G401.6 (cell line): ENCODE results near the gene NR5A2.

Source experiments
- FAIRE-seq: peaks from 2 replicates; lab custom pipeline; 2012; peaks lifted over from hg19 to GRCh38; lab: Jason Lieb, UNC

The NR5A2 gene

DNA sequence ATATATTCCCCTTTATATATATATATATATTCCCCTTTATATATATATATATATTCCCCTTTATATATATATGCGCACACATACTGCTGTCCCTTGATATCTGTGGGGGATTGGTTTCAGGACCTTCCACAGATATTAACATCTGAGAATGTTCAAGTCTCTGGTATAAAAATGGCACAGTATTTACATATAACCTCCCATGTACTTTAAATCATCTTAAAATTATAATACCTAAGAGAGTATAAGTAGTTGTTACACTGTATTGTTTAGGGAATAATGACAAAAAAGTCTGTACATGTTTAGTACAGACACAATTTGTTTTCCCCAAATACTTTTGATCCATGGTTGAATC, 45.8 kb downstream of the NR5A2 start:
- no peak for FAIRE-seq

DNA sequence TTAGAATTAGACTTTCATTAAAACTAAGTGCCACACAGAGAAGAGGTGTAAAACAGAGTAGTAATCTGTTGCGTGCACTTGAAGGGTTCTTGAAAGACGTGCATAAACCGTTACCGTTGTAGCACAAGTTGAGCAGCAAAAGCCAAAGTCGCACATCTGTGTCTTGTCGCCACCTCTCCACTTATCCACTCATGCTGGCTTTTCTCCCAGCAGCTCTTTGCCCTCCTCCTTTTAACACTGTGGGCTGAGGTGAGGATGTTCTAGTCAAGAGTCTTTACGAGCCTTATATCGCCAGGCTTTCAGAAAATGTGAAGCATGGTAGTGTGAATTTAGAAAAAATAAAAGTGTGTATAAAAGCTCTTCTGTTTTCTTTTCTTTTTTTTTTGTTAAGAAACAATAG, 48.0 kb downstream of the NR5A2 start:
- FAIRE-seq = no peak

DNA sequence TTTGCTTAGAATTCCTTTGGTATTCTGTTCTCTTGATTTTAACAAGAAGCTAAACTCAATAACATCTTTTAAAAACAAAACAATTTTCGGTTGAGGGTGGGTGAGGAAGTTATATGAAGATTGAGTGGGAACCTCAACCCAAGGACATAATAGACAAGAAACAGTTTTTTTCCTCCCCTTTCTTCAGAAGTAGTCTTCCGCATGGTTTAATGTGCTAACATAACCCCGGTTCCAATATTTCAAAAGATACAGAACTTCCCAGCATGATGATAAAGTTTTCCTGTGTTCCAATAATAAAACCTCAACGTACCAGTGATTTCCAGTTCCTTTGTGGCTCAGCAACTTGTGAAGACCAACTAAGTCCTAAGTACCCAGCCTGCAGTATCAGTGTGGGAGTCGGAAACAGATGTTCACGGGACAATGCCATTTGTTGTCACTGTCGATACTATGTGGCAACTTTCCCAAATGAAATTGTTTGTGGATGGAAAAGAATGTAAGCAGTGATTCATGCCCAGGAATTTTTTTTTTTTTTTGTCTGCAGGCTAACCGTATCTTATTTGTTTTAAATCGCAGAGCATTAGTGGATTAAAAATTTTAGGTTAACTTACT, 48.5 kb downstream of the NR5A2 start:
- no peak for FAIRE-seq

DNA sequence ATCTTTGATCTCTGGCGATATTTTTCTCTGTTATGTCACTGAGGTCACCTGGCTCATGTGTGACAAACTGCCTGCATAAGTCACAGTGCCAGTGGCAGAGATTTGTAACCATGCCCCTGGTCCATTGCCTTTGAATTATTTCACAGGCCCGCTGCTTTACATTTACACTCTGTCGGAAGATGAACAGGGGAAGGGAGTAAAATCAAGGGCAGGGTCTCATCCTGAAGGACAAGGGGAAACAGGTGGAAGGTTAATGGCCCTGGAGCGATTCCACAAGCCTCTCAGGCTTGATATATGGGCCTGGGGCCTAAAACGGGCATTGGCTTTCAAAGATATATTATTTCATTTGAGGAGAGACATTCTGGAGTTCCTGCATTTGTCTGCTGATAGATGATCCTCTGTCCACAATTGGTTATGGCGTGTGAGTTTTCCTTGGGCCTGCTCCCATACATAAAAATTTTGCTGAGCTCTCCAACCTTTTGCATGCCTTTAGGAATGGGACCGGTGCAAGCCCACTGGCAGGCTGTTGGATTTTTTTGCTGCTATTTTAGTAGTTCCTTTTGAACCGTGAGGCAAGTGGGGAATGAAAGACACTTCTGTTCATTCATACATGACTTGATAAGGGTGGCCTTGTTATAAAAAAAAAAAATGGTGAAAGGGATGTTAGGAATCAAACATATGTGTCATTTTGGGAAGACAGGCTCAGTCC, 51.9 kb downstream of the NR5A2 start:
- FAIRE-seq = no peak

DNA sequence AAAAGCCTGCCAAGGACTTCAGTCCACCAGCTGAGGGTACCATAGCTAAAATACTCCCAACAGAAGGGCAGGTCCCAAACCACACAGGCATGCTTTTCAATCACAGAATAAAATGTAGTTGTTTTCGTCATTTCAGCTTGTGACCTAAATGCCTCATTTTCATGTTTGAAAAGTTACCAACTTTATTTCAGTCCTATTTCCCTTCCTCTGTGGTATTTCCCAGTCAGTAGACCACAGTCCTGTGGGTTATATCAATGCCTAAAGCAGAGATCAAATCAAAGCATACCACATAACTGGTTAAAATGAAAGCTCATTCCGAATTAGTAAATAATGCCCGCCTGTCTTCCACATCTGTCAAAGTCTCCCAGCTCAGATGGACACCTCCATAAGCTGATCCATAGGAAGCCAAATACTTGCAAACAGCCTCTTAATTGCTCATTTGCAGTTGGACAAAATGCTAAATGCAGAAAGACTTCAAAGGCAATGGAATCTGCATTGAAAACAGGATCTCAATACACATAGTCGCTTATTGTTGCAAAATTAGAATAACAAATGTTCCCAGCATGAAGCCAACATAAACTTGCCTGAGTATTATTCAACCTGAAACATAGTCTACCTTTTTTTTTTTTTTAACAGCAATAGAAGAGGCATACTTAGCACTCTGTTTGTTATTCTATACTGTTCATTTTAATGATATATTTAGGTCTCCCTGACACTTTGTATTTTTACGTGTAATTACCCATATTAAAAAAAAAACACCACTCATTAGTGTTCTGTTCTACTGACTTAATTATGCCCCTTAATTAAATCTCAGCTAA, 53.9 kb downstream of the NR5A2 start:
- FAIRE-seq = no peak

DNA sequence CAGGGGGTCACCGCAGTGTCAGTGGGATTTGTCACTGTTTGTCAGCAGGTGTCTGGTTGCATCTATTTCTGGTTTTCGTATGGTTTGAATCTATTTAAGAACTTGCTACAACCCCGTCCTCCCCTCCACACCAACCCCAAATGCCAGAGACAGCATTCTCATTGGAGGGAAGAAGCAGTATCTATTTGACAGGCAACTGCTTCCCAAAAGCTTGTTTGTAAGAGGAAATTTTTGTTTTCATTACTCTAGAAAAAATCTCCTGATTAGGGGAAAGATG, 54.4 kb downstream of the NR5A2 start:
- no peak for FAIRE-seq

DNA sequence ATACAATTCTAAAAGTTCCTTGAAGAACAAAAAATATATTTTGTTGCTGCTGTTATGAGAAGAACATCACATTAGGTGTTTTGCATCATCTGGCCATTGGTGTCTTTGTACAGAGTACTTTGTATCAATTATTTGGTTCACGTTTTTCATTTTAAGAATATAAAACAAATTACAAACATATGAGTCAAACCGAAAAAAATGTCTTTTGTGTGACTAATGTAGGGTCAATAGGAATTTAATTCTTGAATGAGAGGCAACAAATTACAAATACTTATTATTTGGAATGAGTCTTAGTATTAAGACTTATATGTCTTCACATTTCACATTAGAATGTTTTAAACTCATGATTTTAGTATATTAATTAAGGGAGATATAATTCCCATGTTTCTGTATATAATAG, 54.8 kb downstream of the NR5A2 start:
- FAIRE-seq = no peak

DNA sequence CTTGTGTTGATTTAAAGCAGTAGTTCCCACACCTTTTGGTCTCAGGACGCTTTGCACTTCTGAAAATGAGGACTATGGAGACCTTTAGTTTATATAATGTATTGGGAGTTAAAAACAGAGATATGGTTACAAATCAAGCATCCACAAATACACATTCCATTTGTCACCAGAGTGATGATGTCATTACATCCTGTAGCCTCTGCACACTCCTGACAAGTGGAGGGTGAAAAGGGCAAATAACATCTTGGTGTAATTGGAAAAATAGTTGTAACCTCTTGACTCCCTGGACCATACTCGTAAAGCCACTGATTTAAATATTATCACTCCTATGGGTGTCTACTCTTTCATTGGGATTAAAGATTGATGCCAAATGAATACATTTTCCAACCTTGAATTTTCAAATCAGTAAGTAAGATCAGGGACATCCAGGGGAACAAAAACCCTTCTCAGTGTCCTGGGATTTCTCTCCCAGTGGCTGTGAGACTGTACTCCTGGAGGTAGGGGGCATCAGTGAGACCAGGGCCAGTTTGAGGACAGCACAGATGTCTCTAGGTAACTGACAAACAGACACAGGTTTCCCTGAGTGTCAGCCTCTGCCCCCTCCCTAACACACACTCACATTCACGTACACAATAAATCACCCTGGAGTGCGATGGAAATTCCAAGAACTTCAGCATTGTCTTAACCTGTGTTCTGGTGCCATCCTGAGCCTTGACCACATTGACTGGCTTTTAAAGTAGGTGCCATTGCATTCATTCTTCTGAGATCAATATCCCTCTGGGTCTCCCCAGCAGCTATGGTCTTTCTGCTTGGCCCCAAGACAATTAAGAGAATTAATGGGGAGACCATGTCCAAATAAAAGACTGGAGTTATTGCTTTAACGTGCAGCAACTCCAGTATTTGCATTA, 63.0 kb downstream of the NR5A2 start:
- no peak for FAIRE-seq

DNA sequence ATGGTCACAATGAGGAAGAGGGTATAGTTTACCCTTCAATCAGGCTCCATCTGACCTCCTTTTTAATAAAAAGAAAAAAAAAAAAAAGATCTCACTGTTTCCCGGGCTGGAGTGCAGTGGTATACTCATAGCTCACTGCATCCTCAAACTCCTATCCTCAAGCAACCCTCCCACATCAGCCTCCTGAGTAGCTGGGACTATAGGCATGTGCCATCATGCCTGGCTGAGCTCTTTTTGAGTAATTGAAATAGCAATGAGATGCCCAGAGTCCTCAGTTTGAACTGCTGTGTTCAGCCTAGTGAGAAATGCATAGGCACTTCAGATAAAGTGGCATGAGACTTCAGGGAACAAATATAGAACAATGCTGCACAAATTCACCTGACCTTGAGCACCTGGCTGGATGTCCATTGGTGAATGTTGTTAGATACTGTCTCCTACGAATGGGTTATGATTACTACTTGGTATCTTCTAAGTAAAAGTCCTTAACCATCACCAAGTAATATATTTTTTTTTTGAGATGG, 67.6 kb downstream of the NR5A2 start:
- no peak for FAIRE-seq

DNA sequence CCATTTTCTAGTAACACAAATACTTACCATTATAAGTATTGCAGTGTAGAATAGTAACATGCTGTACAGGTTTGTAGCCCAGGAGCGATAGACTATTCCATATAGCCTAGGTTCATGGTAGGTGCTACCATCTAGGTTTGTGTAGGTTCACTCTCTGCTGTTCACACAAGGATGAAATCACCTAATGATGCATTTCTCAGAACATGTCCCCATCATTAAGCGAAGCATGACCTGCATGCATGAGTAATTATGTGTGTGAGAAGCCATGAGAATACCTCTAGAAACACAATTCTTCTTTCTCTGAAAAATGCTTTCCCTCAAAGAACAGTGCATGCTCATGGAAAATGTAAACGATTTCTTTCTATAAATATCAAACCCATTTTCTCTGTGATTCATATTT, 69.3 kb downstream of the NR5A2 start:
- no peak for FAIRE-seq

DNA sequence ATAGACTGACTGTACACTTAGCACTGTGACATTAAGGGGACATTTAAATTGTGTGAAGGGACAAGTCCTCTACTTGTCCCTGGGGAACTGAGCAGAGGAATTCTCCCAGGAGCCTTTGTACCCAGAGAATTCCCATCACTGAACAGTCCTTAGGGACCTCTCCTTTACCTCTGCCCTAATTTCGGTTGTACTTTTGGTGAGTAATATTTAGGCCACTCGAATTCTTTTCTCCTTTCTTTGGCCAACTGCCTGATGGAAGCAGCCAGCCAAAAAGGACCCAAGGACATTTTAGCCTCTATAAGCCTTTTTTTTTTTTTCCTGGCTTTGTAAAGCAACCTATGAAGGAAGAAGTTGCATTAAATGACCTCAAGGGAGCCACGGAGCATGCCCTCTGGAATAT, 71.5 kb downstream of the NR5A2 start:
- FAIRE-seq = no peak

DNA sequence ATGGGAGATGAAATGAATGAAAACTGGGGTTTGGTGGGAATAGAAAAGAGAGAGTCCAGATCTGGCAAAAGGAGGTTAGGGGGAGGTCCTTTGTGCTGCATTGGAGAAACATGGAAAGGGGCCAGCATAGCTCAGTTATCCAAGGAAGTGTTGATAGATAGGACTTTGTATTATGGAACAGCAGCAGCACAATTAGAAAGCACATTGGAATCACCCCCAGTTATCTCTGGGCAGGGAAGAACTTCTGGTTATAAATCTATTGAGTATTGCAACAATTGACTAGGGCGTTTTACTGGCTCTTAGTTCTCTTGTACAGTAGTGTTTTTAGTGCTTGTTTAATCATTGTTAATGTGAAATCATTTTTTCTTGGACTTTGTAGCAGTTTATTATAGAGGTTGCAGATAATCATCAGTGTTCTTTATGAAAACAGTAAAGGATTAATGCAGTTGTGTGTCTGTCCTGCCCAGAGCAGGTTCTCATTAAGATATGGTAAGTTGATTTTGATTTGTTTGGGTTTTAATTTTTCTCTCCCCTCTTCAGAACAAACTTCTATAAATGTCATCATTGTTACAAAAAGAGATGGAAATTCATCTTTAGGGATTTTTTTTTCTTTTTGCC, 76.6 kb downstream of the NR5A2 start:
- no peak for FAIRE-seq

DNA sequence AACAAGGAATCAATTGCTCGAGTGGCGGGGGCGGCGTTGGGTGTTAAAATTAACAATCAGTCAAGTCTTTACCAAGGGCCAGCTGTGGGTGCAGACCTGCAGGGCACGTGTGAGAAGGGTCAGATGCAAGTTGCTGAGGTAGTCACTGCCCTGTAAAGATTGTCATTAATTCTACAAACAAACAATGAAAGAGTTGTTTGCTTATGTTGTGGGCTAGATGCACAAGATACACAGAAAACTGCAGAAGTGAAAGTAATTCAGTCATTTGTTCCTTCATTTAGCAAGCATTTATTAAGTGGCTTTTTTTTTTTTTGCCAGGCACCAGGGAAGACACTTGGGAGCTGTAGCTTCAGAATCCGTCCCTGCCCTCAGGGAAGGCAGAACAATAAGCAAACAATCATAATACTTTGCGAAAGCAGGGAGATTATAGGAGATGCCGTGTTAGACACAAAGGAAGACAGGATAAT, 79.5 kb downstream of the NR5A2 start:
- FAIRE-seq = no peak

DNA sequence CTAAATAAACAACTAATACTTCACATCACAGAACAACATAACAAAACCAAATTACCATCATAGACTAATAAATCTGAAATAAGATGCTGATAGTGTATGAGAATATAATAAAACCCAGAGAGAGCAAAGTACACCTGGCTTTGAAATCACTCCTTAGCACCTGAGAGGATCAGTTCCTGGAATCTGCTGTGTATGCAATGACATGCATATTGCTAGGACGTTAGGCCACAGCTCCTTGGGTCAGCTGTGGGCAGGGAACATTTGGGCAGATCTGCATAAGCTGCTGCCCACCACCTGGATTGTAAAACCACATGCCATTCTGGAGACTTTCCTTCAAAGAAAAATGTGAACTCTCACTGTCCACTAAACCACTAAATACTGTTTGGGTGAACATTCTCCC, 81.1 kb downstream of the NR5A2 start:
- FAIRE-seq = no peak

DNA sequence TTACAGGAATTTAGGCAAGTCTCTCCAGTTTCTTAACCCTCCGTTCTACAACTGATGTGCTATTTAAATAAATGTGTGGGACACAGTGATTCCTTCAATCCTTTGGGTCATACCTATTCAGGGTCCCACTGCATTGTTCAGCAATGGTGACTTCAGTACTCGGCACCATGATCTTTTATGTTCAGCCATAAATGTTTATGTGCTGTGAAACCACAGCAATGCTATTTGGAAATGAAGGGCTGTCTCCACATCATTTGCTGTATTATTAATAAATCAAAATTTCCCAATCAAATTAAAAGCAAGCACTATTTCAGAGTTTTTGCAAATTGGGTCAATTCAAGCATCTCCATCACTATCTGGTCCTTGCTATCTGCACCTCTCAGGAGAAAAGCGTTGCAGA, 84.8 kb downstream of the NR5A2 start:
- no peak for FAIRE-seq

DNA sequence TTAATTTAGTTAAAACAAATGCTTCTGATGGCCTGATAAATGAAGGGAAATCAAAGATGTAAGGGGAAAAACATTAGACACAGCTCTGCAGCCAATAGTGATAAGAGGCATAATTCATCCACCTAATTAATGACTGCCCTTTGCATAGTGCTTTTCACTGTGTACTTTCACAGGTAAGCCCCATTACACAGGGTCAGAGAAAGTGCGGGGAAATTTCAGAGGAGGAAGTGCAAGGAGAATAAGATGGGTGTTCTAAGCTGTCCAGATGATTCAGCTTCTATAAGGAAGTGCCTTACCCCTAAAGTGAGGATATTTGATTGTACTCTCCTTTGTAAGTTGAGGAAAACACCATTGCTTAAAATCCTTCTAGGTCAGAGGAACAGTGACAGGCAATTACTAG, 88.0 kb downstream of the NR5A2 start:
- no peak for FAIRE-seq

DNA sequence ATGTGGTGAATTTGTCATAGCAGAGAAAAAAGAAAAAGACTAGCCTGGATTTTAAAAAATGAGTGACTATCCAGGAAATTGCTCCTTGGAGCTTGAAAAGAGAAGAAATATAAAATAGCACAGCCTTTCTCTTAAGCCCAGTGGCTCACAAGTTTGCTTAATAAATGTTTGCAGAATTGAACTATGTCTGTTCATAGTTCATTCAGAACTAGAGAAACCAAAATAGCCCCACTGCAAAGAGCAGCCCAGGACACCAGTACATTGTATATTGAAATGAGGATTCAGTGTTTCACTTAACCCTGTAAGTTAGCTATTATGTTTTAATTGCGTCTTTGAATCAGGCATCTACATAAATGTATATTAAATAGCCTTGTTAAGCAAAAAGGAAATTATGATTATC, 88.8 kb downstream of the NR5A2 start:
- no peak for FAIRE-seq

DNA sequence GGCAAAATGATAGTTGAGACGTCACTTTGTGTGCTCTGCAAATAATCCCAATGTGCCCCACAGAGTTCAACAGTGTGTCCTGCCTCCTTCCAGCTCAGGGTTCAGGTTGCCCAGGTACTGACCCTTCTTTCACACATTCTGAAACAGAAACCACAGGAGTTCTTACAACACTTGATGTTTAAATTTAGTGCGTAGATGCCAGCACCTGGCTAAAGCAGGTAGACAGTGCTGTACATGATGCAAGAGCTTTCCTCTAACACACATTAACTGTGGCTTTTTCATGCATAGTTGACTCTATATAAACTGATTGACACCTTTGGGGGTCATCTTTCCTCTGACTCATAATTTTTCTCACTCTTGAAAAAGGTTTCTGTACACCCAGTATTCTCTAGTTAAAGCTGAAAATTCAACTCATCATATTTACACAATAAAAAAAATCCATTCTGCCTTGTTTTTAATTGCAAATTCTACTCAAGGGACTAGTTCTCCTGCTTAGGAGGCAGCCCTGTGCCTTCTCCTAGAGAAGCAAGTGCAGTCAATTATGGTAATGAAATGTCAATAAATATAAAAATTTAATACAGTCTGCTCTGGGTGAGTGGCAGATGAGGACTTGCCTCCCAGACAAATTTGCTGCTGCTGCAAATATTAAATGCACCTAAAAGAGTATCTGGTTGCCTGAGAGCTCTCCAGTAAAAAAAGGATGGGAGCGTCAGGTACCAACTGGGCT, 91.4 kb downstream of the NR5A2 start:
- FAIRE-seq = no peak

DNA sequence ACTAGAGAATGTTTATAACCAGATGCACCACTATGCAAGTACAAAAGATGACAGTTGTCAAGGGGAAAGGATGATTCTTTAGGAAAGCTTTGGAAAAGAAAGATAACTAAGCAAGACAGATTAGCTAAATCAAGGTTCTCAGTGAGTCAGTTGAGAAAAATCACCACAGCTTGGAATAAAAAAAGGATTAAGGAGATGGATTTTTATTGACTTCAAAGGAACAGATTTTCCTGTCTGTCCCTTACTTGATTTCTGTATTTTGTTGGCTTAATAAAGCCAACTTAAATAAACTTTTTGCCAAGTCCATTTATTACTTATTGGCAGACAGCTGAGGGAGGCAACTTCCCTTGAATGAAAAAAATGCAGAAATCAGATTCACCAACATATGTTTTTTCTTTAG, 93.9 kb downstream of the NR5A2 start:
- FAIRE-seq = no peak

DNA sequence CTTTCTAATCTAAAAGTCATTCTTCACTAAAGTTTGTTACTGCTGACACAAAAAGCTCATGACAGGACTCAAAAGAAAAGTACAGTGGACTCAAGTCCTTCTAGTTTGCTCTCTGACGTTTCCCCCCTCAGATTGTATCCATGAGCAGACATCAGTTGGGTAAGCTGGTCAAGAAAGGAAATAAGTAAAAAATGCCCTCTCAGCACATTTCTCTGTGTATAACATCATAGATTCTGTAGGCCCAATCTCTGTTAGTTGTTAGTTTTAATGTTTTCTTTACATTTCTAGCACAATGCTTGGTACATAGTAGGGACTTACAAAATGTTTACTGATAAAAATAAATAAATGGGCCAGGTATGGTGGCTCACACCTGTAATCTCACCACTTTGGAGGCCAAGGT, 96.8 kb downstream of the NR5A2 start:
- no peak for FAIRE-seq

DNA sequence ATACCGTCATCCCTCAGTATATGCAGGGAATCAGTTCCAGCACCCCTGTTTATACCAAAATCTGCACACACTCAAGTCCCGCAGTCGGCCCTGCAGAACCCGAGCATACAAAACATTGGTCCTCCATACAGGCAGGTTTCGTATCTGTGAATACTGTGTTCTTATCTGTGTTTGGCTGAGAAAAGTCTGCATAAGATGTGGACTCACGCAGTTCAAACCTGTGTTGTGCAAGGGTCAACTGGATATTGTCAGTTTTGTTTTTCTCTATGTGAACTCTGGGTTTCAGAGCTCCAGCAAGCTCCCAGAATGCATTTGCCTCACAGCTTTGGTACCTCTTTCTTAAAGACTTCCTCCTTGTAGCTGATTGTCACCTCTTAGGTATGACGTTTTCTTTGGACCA, 100.6 kb downstream of the NR5A2 start:
- no peak for FAIRE-seq
